ENCODE measurements around the gene HAND1.

The HAND1 gene

GRCh38 chr5:154503698-154504039 lies 25.6 kb upstream of the HAND1 start:
- DNase-seq, result no peak

- DNase-seq, result no peak
Observed at GRCh38 chr5:154502180-154502579, 24.2 kb upstream of the HAND1 start.

GRCh38 chr5:154501566-154501965 lies 23.5 kb upstream of the HAND1 start:
- no peak for DNase-seq

- DNase-seq, result no peak
Observed at GRCh38 chr5:154498994-154499393, 21.0 kb upstream of the HAND1 start.

- DNase-seq, result no peak
Observed at GRCh38 chr5:154498591-154498990, 20.6 kb upstream of the HAND1 start.

- no peak for DNase-seq
Observed at GRCh38 chr5:154494036-154494435, 16.0 kb upstream of the HAND1 start.

- no peak for DNase-seq
Observed at GRCh38 chr5:154493274-154493673, 15.2 kb upstream of the HAND1 start.

- no peak for DNase-seq
Observed at GRCh38 chr5:154491941-154492340, 13.9 kb upstream of the HAND1 start.

GRCh38 chr5:154487541-154487940 lies 9.5 kb upstream of the HAND1 start:
- DNase-seq, result no peak

GRCh38 chr5:154486427-154486866 lies 8.4 kb upstream of the HAND1 start:
- DNase-seq, result peak; percentile 55 to 75

GRCh38 chr5:154485850-154486426 lies 7.9 kb upstream of the HAND1 start:
- peak; percentile 24 to 75 for DNase-seq

- DNase-seq, result peak; percentile 26 to 36
Observed at GRCh38 chr5:154485096-154485491, 7.1 kb upstream of the HAND1 start.

GRCh38 chr5:154484393-154485095 lies 6.5 kb upstream of the HAND1 start:
- no peak for DNase-seq

- DNase-seq, result no peak
Observed at GRCh38 chr5:154483654-154484392, 5.8 kb upstream of the HAND1 start.

- DNase-seq, result no peak
Observed at GRCh38 chr5:154482528-154483449, 4.8 kb upstream of the HAND1 start.

- no peak for DNase-seq
Observed at GRCh38 chr5:154481584-154482381, 3.8 kb upstream of the HAND1 start.

GRCh38 chr5:154480847-154481246 lies 2.8 kb upstream of the HAND1 start:
- no peak for DNase-seq

- no peak for DNase-seq
Observed at GRCh38 chr5:154479944-154480750, 2.1 kb upstream of the HAND1 start.

- DNase-seq, result no peak
Observed at GRCh38 chr5:154479160-154479943, 1.3 kb upstream of the HAND1 start.

GRCh38 chr5:154478752-154479159 lies 729 bp upstream of the HAND1 start:
- no peak for DNase-seq
